Stimulated activated CD4-positive, alpha-beta T cell treated with anti-CD3 and anti-CD28 coated beads, TNF-alpha, amount 100 ng/mL, for 1 hour (primary cell): ENCODE data around the gene RPS3.

Experiments used
- DNase-seq, 3 donors: peaks; one replicate each; pipeline ENCODE4 v3.0.0-alpha.2; 2020; ENCODE audit warnings: low read depth in 3 of 3, low spot score in 1 of 3

RPS3 gene

DNA sequence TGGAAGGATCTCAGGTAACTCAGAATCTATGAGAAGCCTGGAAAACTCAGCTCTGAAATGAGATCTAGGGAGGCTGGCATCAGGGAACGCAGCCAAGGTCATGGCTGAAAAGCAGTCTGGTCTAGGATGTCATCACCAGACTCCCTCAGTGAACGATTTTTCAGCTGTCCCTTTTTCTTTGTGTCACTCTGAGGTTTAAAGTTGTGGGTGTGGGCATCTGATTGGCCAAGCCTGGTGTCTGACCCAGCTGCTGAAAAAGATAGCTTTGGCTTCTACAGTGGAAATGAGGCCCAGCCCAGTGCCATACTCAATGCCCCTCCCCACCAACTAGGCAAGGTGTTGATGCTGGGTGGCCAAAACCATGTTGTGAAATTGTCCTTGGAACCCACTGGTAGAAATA lies 14.5 kb downstream of the RPS3 start:
- DNase-seq: no peak

DNA sequence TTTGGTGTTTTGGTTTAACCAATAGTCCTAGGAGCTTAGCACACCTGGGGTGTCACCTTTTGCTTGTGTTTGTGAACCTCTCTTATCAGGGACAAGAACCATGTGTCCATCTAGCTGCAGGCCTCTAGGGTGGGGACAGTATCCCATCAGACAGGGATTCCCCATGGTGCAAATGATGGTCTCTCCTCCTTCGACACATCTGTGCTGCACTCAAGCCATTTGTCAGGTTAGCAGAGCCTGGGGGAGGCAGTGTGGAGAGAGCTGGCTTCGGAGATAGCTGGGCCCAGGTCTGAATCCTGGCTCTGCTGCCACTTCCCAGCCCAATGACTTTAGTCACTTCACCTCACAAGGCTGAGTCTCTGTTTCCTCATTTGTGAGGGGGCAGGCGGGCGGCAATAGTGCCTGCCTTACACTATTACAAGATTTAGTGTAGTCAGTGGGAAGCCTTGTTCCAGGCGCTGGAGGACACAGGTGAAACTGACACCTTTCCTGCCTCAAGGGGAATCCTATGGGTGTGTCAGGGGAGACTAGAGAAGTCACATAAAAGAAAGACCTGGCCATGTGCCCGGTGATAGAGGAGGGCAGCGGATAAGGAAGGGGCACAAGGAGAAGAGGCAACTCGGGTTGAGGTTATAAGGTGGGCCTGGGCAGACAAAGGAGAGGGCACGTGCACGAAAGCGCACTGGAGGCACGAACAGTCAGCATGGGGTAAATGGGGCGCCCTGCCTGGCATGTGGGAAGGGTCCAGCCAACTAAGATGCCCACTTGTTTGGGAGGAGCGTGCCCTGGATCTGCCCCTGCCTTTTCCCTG lies 21.1 kb downstream of the RPS3 start:
- no peak for DNase-seq

- no peak for DNase-seq
Observed at GRCh38 chr11:75421035-75421602, 21.8 kb downstream of the RPS3 start.

DNA sequence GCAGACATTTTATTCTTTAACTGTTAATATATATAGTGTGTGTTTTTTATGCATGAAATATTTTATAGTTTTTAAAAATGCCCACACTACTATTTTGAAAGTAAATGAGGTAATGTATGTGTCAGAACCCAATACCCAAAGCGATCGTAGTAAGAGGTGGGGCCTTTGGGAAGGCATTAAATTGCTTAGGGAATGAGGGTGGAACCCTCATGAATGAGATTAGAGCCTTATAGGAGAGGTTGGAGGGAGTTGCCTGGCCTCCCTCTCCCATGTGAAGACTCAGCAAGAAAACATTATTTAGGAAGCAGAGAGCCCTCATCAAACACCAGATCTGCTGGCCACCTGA lies 22.6 kb downstream of the RPS3 start:
- no peak for DNase-seq

GRCh38 chr11:75422248-75423231 lies 23.2 kb downstream of the RPS3 start:
- DNase-seq: no peak

GRCh38 chr11:75423721-75424120 lies 24.4 kb downstream of the RPS3 start:
- no peak for DNase-seq

GRCh38 chr11:75424396-75424795 lies 25.1 kb downstream of the RPS3 start:
- no peak for DNase-seq

DNA sequence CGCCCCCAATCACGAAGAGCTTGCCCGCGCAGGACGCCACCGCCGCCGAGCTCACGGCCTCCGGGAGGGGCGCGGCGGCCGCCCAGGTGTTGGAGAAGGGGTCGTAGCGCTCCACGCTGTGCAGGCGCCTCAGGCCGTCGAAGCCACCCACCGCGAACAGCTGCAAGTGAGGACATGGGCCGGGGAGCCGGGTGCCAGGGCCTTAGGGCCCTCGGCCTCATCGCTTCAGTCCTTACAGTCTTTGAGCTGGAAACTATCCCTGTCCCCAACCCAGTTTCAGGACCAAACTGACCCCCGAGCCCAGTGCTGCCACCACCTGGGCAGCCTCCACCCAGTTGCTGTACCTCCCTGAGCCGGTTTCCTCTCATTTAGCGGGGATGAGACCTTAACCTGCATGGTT lies 26.1 kb downstream of the RPS3 start:
- no peak for DNase-seq

DNA sequence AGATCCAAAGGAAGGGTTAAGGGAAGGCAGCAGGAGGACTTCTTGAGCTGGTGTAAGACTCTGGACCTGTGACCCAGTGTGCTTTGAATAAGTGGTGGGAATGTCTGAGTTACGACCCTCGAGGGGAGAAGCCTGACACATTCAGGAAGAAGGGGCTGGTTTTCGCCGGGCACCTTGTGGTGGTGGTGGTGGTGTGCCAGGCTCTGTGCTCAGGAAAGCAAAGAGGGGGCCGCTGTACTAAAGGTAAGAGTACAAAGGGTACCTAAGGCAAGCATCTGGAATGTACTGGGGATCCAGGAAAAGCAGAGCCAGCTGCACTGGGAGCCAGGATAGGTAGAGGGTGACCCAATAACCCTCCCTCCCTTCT lies 27.4 kb downstream of the RPS3 start:
- no peak for DNase-seq

- no peak for DNase-seq
Observed at GRCh38 chr11:75427181-75427580, 27.9 kb downstream of the RPS3 start.

- DNase-seq: peak in 1 of 3 donors; percentile 44
Observed at GRCh38 chr11:75428281-75428724, 29.0 kb downstream of the RPS3 start.

- DNase-seq: no peak
Observed at GRCh38 chr11:75428989-75429640, 29.8 kb downstream of the RPS3 start.

- DNase-seq: no peak
Observed at GRCh38 chr11:75429641-75429901, 30.3 kb downstream of the RPS3 start.

DNA sequence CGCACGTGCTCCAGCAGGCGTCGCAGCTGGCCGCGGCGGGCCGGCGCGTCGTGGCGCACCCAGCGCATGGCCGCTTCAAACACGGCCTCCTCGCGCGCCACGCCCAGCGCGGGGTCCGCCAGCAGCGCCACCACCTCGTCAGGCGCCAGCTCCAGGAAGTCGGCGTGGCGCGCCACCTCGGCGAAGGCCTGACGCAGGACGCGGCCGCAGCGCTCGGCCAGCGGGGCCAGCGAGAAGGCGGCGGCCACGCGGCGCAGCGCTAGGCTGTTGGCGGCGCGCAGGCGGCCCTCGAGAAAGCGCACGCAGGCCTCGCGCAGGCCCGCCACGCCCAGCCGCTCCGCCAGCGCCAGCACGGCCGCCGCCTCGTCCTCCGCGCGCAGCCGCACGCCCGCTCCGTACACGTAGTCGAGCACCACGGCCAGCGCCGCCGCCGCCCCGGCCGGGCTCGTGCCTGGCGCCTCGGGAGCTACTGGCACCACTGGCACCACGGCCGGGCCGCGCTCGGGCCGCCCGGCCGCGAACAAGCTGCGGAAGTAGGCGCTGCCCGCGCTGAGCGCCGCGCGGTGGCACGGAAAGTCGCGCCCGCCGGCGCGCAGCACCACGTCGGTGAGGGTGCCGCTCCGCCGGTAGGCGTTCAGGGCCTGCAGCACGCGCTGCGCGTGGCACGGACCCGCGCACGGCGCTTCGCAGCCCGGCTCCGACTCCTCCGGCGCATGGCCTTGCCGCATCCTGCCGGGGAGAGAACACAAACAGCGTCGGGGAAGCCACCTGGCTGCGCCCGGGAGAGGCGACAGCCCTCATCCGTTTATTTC lies 30.8 kb downstream of the RPS3 start:
- peak in 2 of 3 donors; percentile 13 to 40 for DNase-seq

DNA sequence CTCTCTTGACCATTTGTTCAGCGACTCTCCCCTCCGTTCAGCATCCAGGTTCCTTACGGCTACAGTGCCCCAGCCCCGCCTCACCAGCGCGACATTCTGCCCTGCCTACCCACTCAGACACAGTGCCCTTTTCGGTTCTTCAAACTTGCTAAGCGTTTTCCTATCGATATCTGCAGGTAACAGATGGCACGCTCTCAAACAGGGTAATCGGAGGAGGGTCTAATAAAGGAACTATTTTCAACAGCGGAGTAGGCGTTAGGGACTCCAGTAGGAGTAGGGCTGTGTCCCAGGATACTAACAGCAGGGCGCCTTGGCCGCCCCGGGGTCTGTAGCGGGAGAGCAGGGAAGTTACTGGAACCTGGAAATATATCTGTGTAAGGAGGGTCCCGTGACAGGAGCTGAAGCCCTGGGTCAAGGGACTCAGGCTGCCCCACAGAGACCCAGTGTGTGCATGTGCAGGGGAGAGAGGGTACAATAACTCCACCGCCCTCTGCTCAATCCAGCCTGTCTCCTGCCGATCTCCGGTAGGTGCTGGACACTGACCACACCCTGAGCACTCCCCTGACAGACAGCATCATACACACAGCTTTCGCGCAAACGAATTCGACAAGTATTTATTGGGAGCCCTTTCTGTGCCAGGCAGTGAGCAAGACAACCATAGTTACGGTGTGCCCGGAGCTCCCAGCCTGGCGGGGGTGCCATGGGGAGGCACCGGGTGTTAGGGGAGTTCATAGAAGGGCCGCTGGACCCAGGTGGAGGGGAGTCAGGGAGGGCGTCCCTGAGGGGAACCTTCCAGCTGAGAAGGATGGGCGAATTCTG lies 31.6 kb downstream of the RPS3 start:
- DNase-seq: no peak

GRCh38 chr11:75431533-75432525 lies 32.5 kb downstream of the RPS3 start:
- DNase-seq: no peak

DNA sequence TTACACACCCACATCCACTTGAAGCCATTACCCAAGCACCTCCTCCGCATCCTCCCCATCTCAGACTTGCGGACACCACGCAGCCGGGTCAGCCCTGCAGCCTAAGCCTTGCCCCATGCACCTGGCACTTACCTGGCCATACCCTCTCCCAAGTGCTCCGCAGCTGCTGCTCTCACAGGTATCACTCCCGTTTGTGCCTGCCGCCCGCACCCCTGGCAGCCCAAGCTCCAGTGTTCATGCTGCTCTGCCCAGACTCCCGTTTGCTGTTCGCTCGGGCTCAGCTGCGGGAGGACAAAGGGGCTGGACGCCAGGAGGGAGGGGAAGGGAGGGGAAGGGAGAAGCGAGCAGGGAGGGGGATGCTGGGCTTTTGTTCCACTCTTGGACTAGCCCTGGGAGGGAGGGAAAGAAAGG lies 33.6 kb downstream of the RPS3 start, which contains the start of gene KLHL35:
TSS of gene KLHL35 (minus strand) at position 293 of the 411 bp plus-strand sequence. CDS start 2,574 bp downstream, outside the sequence.
- DNase-seq: no peak

DNA sequence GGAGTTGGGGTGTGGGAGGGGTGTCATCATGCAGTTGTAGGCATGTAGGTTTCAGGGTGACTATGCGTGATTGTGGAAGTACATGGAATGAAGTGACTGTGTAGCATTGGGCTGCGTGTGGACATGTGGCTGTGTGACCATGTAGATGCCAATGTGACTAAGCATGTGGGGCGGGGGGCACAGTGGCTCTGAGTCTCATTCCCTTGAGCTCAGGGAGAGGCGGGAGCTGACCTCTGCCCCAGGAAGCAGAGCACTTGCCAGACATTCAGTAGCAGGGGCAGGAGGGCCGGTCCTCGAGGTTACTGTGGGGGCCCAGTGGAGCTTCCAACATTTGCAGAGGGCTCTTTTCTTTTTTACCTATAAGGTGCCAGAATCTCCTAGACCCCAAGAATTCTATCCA lies 34.1 kb downstream of the RPS3 start:
- DNase-seq: no peak
